ENCODE results near the gene MOV10L1.

The MOV10L1 gene

DNA sequence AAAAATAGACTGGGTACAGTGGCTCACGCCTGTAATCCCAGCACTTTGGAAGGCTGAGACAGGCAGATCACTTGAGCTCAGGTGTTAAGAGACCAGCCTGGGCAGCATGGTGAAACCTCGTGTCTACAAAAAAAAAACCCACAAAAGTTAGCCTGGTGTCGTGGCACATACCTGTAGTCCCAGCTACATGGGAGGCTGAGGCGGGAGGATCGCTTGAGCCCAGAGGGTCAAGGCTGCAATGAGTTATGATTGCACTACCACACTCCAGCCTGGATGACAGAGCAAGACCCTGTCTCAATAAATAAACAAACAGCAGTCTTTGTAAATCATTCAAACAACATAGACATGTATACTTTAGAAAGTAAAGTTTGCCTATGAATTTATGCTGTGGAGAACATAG, 2.5 kb downstream of the MOV10L1 start:
- H3K27me3 ChIP-seq (ENCODE audit: low read depth, low read length), result no peaks in the 10 kb centered on the region

DNA sequence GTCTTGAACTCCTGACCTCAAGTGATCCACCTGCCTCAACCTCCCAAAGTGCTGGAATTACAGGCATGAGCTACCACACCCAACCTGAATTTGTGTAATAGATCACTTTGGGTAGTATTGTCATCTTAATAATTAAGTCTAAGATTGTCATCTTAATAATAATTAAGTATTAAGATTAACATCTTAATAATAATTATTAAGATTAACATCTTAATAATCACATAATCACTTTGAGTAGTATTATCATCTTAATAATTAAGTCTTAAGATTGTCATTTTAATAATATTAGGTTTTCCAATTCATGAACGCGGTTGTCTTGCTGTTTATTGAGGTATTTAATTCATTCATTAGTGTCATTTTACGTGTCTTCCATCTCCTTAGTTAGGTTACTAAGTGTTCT, 8.2 kb downstream of the MOV10L1 start:
- no peaks in the 10 kb centered on the region for H3K9me3 ChIP-seq (ENCODE audit: control insufficient read depth in 1 of 2, low read length in 2 of 2)
- no peaks in the 10 kb centered on the region for H3K36me3 ChIP-seq (ENCODE audit: control insufficient read depth in 1 of 2, insufficient read depth in 2 of 2, low read length in 2 of 2)
- H3K27ac ChIP-seq (ENCODE audit: low read length), result no peak overlapping the region

More for the DNA sequence above, 2.5 kb downstream of the MOV10L1 start:
- no peak overlapping the region for H3K27ac ChIP-seq (ENCODE audit: low read length)
- no peaks in the 10 kb centered on the region for H3K4me1 ChIP-seq (ENCODE audit: control insufficient read depth in 1 of 2, insufficient read depth in 2 of 2, low read length in 2 of 2)
- H3K9me3 ChIP-seq (ENCODE audit: control insufficient read depth in 1 of 2, low read length in 2 of 2), result peaks cover 3 to 8% of the 10 kb centered on the region in 2 donors
- H3K36me3 ChIP-seq (ENCODE audit: control insufficient read depth in 1 of 2, insufficient read depth in 2 of 2, low read length in 2 of 2), result no peaks in the 10 kb centered on the region
- no peak overlapping the region for H3K4me3 ChIP-seq (ENCODE audit: low read depth in 1 of 2, low read length in 2 of 2)

DNA sequence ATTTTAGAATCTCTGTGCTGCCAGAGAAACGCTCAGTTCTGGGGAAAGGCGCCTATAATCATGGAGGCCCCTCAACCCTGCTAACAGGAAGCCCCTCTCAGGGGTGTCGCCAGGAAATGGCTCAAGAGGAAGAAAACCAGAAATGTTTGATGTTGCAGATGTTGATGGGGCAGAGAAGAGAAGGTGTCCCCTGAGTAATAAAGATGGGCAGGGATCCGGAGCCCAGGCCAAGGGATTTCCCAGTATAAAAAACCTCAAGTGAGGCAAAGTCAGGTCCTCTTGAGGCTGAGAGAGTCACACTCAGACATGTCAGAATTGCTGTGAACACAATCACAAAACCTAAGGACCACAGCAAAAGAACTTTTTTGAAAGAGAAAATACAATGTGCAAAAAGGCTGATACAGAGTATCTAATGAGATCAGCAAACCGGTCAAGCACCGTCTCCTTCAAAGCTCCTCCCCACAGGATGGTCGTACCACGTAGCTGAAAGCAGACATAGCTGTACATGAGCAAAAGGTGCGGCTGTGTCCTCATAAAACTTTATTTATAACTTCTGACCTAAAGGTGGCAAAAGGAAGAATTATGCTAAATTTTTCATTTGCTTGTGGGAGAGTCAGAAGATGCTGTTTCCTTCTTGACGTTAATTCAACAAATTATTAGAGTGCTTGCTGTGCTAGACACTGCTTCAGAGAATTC, 12.2 kb downstream of the MOV10L1 start:
- no peaks in the 10 kb centered on the region for H3K36me3 ChIP-seq (ENCODE audit: control insufficient read depth in 1 of 2, insufficient read depth in 2 of 2, low read length in 2 of 2)
- H3K27ac ChIP-seq (ENCODE audit: low read length), result no peak overlapping the region
- H3K9me3 ChIP-seq (ENCODE audit: control insufficient read depth in 1 of 2, low read length in 2 of 2), result no peaks in the 10 kb centered on the region
- no peaks in the 10 kb centered on the region for H3K27me3 ChIP-seq (ENCODE audit: low read depth, low read length)
- H3K4me3 ChIP-seq (ENCODE audit: low read depth in 1 of 2, low read length in 2 of 2), result no peak overlapping the region
- peaks cover 0 to 8% of the 10 kb centered on the region in 2 donors for H3K4me1 ChIP-seq (ENCODE audit: control insufficient read depth in 1 of 2, insufficient read depth in 2 of 2, low read length in 2 of 2)

More for the DNA sequence above, 8.2 kb downstream of the MOV10L1 start:
- Histone ChIP-seq H3K27me3 (ENCODE audit: low read depth, low read length) (no peaks in the 10 kb centered on the region), H3K4me3 (ENCODE audit: low read depth in 1 of 2, low read length in 2 of 2) (no peak overlapping the region), H3K4me1 (ENCODE audit: control insufficient read depth in 1 of 2, insufficient read depth in 2 of 2, low read length in 2 of 2) (no peaks in the 10 kb centered on the region)

DNA sequence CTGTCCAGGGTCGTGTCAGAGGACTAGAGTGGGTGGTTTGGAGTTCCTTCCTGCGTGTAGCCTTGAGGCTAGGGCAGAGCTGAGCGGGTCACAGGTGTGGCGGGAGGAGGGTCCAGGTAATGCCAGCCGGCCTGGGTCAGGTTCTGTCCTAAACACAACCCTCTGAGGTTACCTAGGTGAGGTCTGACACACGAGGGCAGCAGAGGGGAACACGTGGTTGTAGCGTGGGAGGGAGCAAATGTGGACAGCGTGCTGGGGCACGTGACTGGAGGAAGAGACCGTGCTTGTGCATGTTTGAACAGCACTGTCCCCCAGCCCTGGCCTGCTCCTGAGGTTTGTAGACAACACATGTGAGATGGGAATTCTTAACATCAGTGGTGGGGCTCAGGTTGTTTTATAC, 13.1 kb downstream of the MOV10L1 start:
- H3K36me3 ChIP-seq (ENCODE audit: control insufficient read depth in 1 of 2, insufficient read depth in 2 of 2, low read length in 2 of 2), result no peaks in the 10 kb centered on the region
- H3K27me3 ChIP-seq (ENCODE audit: low read depth, low read length), result no peaks in the 10 kb centered on the region
- H3K4me3 ChIP-seq (ENCODE audit: low read depth in 1 of 2, low read length in 2 of 2), result no peak overlapping the region
- H3K27ac ChIP-seq (ENCODE audit: low read length), result no peak overlapping the region
- peaks cover 0 to 8% of the 10 kb centered on the region in 2 donors for H3K4me1 ChIP-seq (ENCODE audit: control insufficient read depth in 1 of 2, insufficient read depth in 2 of 2, low read length in 2 of 2)
- H3K9me3 ChIP-seq (ENCODE audit: control insufficient read depth in 1 of 2, low read length in 2 of 2), result no peaks in the 10 kb centered on the region

DNA sequence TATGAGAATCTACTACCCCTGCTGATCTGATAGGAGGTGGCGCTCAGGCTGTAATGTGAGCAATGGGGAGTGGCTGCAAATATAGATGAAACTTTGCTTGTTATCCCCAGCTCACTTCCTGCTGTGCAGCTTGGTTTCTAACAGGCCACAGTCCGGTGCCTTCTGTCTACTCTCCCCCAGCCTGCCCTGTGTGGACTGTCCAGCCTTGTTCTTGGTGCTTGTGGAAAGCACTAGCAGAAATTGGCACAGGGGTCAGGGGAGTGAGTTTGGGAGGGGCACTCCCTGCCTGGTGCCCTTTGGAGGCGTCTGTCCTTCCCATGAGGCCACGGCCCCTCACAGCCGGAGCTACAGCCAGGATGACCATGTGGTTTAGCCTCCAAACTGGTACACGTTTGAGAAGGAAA, 14.3 kb downstream of the MOV10L1 start:
- no peak overlapping the region for H3K4me3 ChIP-seq (ENCODE audit: low read depth in 1 of 2, low read length in 2 of 2)
- H3K4me1 ChIP-seq (ENCODE audit: control insufficient read depth in 1 of 2, insufficient read depth in 2 of 2, low read length in 2 of 2), result peaks cover 0 to 8% of the 10 kb centered on the region in 2 donors
- H3K27ac ChIP-seq (ENCODE audit: low read length), result no peak overlapping the region
- no peaks in the 10 kb centered on the region for H3K27me3 ChIP-seq (ENCODE audit: low read depth, low read length)
- no peaks in the 10 kb centered on the region for H3K9me3 ChIP-seq (ENCODE audit: control insufficient read depth in 1 of 2, low read length in 2 of 2)
- no peaks in the 10 kb centered on the region for H3K36me3 ChIP-seq (ENCODE audit: control insufficient read depth in 1 of 2, insufficient read depth in 2 of 2, low read length in 2 of 2)

DNA sequence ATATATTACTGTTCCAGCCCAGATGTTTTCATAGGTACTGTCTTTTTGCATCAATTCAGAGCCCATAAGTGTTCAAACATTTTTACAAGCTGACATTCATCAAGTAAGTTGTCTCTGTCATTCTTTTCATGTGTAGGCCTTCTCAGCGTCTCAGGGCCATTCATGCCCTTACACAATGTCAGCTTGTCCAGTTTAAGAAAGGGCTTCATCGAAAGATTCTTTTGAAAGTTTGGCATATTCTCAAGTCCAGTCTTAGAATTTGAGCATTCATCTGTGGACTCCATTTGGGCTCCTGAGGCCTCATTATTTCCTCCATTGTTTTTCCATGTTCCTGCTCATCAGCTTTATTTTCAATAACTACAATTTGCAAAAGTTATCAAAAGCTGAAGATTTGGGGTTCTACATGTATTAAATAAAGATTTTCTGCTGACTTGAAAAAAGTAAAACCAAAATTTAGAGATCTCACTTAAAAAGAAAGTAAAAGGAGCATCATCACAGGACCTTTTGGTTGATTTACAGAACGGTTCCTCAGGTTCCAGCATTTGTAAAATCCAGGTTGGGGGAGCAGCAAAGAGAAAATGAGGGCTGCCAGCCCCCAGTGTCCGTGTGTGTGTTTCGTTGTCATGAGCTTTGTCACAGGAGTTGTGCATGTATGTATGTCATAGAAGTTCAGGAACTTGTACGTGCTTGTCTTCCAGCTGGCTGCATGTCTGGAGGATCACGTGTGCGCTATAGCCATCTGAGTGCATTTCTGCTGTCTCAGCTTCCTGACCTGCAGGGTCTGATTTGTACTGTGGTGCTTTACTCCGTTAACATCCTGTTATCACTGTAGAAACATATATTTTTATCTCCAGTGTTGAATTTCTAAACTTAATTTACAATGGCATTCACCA, 15.6 kb downstream of the MOV10L1 start:
- Histone ChIP-seq H3K27ac (ENCODE audit: low read length) (no peak overlapping the region), H3K9me3 (ENCODE audit: control insufficient read depth in 1 of 2, low read length in 2 of 2) (no peaks in the 10 kb centered on the region), H3K27me3 (ENCODE audit: low read depth, low read length) (no peaks in the 10 kb centered on the region), H3K4me3 (ENCODE audit: low read depth in 1 of 2, low read length in 2 of 2) (peak overlapping the region in 1 of 2 donors; percentile 8), H3K4me1 (ENCODE audit: control insufficient read depth in 1 of 2, insufficient read depth in 2 of 2, low read length in 2 of 2) (peaks cover 0 to 8% of the 10 kb centered on the region in 2 donors), H3K36me3 (ENCODE audit: control insufficient read depth in 1 of 2, insufficient read depth in 2 of 2, low read length in 2 of 2) (no peaks in the 10 kb centered on the region)

DNA sequence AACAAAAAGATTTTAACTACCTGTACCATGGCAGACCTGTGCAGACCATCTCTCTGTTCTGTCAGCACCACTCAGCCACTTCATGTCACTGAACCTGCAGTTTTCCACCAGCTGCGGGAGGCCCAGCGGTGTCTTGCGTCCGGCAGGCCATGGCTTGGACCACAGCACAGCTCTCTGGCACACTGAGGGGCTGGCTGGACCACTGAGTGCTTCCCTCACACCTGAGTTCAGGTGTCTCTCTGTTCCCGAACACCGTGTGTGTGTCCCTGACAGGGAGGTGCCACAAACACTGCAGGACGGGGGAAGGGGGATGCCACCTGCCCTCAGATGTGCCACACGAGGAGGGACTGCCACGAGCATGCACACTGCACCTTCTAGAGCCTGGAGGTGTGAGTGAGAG, 17.7 kb downstream of the MOV10L1 start:
- H3K9me3 ChIP-seq (ENCODE audit: control insufficient read depth in 1 of 2, low read length in 2 of 2), result no peaks in the 10 kb centered on the region
- peaks cover 0 to 8% of the 10 kb centered on the region in 2 donors for H3K4me1 ChIP-seq (ENCODE audit: control insufficient read depth in 1 of 2, insufficient read depth in 2 of 2, low read length in 2 of 2)
- no peaks in the 10 kb centered on the region for H3K36me3 ChIP-seq (ENCODE audit: control insufficient read depth in 1 of 2, insufficient read depth in 2 of 2, low read length in 2 of 2)
- H3K4me3 ChIP-seq (ENCODE audit: low read depth in 1 of 2, low read length in 2 of 2), result no peak overlapping the region
- no peak overlapping the region for H3K27ac ChIP-seq (ENCODE audit: low read length)
- no peaks in the 10 kb centered on the region for H3K27me3 ChIP-seq (ENCODE audit: low read depth, low read length)

DNA sequence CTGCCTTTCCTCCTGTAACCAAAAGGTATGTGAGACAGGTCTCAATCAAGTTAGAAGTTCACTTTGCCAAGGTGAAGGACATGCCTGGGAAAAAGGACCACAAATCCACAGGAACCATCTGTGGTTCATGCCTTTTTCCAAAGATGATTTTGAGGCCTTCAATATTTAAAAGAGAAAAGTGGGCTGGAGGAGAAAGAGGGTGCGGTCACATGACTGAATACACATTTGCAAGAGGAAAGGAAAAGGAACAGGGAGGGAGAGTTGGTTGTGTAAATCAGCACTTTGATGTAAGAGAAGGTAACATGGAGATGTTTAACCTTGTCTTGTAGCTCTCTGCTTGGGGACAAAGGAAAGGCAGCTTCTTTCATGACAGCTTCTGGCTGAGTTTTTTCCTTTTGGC, 21.2 kb downstream of the MOV10L1 start:
- H3K9me3 ChIP-seq (ENCODE audit: control insufficient read depth in 1 of 2, low read length in 2 of 2), result no peaks in the 10 kb centered on the region
- H3K27ac ChIP-seq (ENCODE audit: low read length), result no peak overlapping the region
- H3K4me1 ChIP-seq (ENCODE audit: control insufficient read depth in 1 of 2, insufficient read depth in 2 of 2, low read length in 2 of 2), result peaks cover 0 to 10% of the 10 kb centered on the region in 2 donors
- H3K4me3 ChIP-seq (ENCODE audit: low read depth in 1 of 2, low read length in 2 of 2), result no peak overlapping the region
- H3K27me3 ChIP-seq (ENCODE audit: low read depth, low read length), result no peaks in the 10 kb centered on the region
- H3K36me3 ChIP-seq (ENCODE audit: control insufficient read depth in 1 of 2, insufficient read depth in 2 of 2, low read length in 2 of 2), result no peaks in the 10 kb centered on the region

DNA sequence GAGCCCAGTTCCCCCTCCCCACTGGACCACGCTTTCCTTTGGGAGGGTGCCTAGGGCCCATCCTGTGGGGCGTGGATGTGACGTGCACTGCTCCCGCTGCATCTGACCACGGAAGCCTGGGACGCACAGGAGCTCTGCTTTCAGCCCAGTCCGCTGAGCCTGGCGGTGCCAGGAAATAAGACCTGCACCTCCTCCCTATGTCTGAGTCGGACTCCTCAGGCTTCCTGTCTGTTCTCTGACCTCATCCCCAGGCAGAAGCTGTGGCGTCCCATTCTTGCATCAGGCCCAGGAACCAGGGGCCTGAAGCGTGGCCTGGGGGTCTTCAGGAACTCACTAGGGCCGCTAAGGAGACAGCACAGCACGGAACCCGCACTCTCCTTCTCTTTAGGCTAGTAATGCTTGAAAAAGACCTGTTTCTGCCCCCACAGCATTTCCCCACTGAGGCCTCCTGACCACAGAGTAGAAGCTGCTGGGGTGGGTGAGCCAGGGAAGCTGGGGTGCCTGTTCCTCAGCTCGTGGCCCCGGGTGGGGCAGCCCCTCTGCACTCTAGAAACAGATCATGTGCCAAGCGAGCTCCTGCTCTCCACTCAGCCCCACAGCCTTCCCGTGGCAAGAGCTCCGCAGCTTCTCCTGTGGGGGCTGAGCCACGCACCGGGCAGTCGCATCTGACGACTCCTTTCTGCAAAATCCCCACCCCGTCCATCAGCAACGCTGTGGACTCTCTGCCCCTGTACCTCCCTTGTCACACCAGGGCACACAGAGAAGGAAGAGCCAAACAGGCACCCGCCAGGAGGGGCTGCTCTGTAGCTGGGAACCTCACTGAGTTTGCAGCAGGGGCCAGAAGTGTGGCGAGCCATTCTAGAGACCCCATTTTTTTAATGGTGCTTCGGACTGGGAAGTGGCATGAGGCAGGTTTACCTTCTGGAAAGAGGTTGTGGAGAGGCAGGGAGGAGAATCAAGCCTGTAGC, 22.6 kb downstream of the MOV10L1 start:
- Histone ChIP-seq H3K27ac (ENCODE audit: low read length) (no peak overlapping the region), H3K36me3 (ENCODE audit: control insufficient read depth in 1 of 2, insufficient read depth in 2 of 2, low read length in 2 of 2) (no peaks in the 10 kb centered on the region), H3K27me3 (ENCODE audit: low read depth, low read length) (no peaks in the 10 kb centered on the region), H3K4me3 (ENCODE audit: low read depth in 1 of 2, low read length in 2 of 2) (no peak overlapping the region), H3K9me3 (ENCODE audit: control insufficient read depth in 1 of 2, low read length in 2 of 2) (no peaks in the 10 kb centered on the region), H3K4me1 (ENCODE audit: control insufficient read depth in 1 of 2, insufficient read depth in 2 of 2, low read length in 2 of 2) (peaks cover 0 to 10% of the 10 kb centered on the region in 2 donors)

DNA sequence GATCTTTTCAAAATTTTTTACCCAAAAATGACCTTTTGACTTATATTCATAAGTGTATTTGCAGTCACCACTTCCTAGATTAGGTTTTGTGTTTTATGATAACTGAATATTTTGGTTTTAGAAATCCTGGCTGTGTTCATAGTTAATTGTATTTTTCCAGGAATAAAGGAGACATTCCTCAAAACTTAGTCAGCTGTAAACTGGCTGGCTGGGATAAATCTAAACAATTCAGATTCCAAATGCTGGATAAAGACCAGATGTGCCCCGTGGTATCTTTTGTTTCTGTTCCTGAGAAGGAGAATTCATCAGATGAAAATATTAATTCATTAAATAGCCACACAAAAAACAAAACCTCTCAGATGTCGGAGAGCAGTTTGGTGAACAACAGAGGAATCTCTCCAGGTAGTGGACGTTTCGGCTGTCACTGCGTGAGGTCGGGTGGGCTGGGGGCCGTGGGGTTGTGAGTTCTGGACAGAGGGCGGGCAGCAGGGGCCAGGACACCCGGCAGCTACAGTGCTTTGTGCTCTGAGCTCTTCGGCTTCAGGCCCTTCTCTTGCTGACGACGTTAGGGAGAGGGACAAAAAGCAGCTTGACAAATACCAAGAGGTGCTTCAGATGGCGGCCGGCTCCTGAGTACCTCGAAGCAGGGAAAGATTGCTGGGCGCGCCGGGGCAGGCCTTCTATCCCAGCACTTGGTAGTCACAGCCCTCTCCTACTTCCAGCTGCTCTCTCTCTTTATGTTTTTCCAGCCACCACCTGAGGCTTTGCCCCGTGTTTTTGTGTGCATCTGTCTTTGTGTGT, 24.6 kb downstream of the MOV10L1 start:
- Histone ChIP-seq H3K36me3 (ENCODE audit: control insufficient read depth in 1 of 2, insufficient read depth in 2 of 2, low read length in 2 of 2) (no peaks in the 10 kb centered on the region), H3K27ac (ENCODE audit: low read length) (peak overlapping the region; percentile 51), H3K4me3 (ENCODE audit: low read depth in 1 of 2, low read length in 2 of 2) (peak overlapping the region; percentile 15 to 45), H3K27me3 (ENCODE audit: low read depth, low read length) (no peaks in the 10 kb centered on the region), H3K4me1 (ENCODE audit: control insufficient read depth in 1 of 2, insufficient read depth in 2 of 2, low read length in 2 of 2) (peaks cover 0 to 15% of the 10 kb centered on the region in 2 donors), H3K9me3 (ENCODE audit: control insufficient read depth in 1 of 2, low read length in 2 of 2) (no peaks in the 10 kb centered on the region)
